Panc1 (cell line): ENCODE results near the gene NR5A1. TPM values are rescaled to one million over a fixed set of nuclear protein-coding genes. Genes with fewer than 3 reads are reported as not detected.

Experiments used
- ATAC-seq: fragments of 200-7000 bp; cut with Tn5 transposase; 2 replicates; pipeline ENCODE4 v1.9.1; 2020; ENCODE audit warnings: mild to moderate bottlenecking, moderate library complexity
- BruUV-seq: library from RNA; stranded (reverse); fragments of 400-500 nt; replicated peaks from 2 replicates; lab custom pipeline; 2021; lab: Mats Ljungman, UMichigan
- CTCF ChIA-PET: fragments of 300-600 bp; sonication (Branson Sonifier 250); formaldehyde crosslinking; loops from one replicate; lab custom pipeline; 2022; ENCODE audit warnings: antibody characterized with exemption; lab: Charles Lee
- POLR2A ChIA-PET: fragments of 300-600 bp; sonication (Branson Sonifier 250); formaldehyde crosslinking; loops from one replicate; lab custom pipeline; 2022; ENCODE audit warnings: antibody characterized with exemption; lab: Charles Lee
- DNase-seq: peaks from one replicate; pipeline ENCODE4 v3.0.0-alpha.2; 2010; ENCODE audit warnings: low read depth, low spot score
- H3K27ac ChIP-seq: 2 replicates; pipeline ENCODE4 v1.5.1; 2011; ENCODE audit warnings: mild to moderate bottlenecking, low read length, inconsistent platforms
- H3K27me3 ChIP-seq: fragments of 200-500 bp; sonication (Bioruptor generic); 2 replicates; pipeline ENCODE4 v1.6.0; 2014; ENCODE audit warnings: low read length, inconsistent platforms; ENCODE audit not compliant: control insufficient read depth, insufficient read depth
- H3K36me3 ChIP-seq: fragments of 200-500 bp; sonication (Bioruptor generic); 2 replicates; pipeline ENCODE4 v1.5.1; 2014; ENCODE audit warnings: inconsistent platforms, mild to moderate bottlenecking, low read length, moderate library complexity; ENCODE audit not compliant: control insufficient read depth, insufficient read depth
- H3K4me1 ChIP-seq: 2 replicates; pipeline ENCODE4 v1.5.1; 2011; ENCODE audit warnings: inconsistent platforms, mild to moderate bottlenecking, low read length, moderate library complexity; ENCODE audit not compliant: control insufficient read depth, insufficient read depth
- H3K4me3 ChIP-seq, 2 experiments: 2 replicates each; pipeline ENCODE4 v1.5.1; 2011 to 2012; ENCODE audit warnings: low read depth in 2 of 2, low read length in 2 of 2, mild to moderate bottlenecking in 2 of 2, inconsistent platforms in 1 of 2, moderate library complexity in 1 of 2
- H3K9me3 ChIP-seq: fragments of 200-500 bp; sonication (Bioruptor generic); 2 replicates; pipeline ENCODE4 v1.5.1; 2014; ENCODE audit warnings: low read depth, mild to moderate bottlenecking, inconsistent platforms, low read length, moderate library complexity; ENCODE audit not compliant: control insufficient read depth, insufficient read depth
- POLR2AphosphoS5 ChIP-seq: IDR thresholded peaks from 2 replicates; pipeline ENCODE4 v1.6.1; 2012; ENCODE audit warnings: mild to moderate bottlenecking, low read depth, low read length, moderate library complexity
- SIN3A ChIP-seq: IDR thresholded peaks from 2 replicates; pipeline ENCODE4 v1.6.1; 2012; ENCODE audit warnings: low read depth, mild to moderate bottlenecking, low read length, moderate library complexity, borderline replicate concordance; ENCODE audit not compliant: insufficient read depth
- TCF7L2 ChIP-seq: IDR thresholded peaks from 2 replicates; pipeline ENCODE4 v1.6.1; 2011; ENCODE audit warnings: mild to moderate bottlenecking, low read depth, low read length, inconsistent platforms
- in situ Hi-C: cut with HindIII; loops from 2 replicates; pipeline ENCODE4 v1.10.0; 2016; ENCODE audit warnings: low sequenced_read_pairs, low pct_unique_long_range_greater_than_20kb
- intact Hi-C: fragments of 100-400 bp; cut with micrococcal nuclease; formaldehyde crosslinking; loops from one replicate; pipeline ENCODE4 v1.10.0; 2022; ENCODE audit not compliant: unreplicated experiment
- total RNA-seq: library from RNA; stranded (reverse); gene quantifications from one replicate; pipeline ENCODE4 v1.2.1, GENCODE V29; 2021; ENCODE audit not compliant: unreplicated experiment
- TF ChIP-seq, protein P1 (sequence below), 2 experiments: IDR thresholded peaks; 2 replicates each; pipeline ENCODE4 v1.6.1; 2011 to 2012; ENCODE audit warnings: low read depth in 2 of 2, control low read depth in 1 of 2, low read length in 1 of 2, mild to moderate bottlenecking in 1 of 2, moderate library complexity in 1 of 2; ENCODE audit not compliant: insufficient read depth in 1 of 2
- TF ChIP-seq, protein P2 (sequence below): fragments of 450-650 bp; IDR thresholded peaks from 2 replicates; pipeline ENCODE4 v1.5.1; 2017; ENCODE audit warnings: mild to moderate bottlenecking

The NR5A1 gene
- total RNA-seq, 1 experiment from 2014 or later: 2.5 TPM

- TF ChIP-seq, protein P1, sequence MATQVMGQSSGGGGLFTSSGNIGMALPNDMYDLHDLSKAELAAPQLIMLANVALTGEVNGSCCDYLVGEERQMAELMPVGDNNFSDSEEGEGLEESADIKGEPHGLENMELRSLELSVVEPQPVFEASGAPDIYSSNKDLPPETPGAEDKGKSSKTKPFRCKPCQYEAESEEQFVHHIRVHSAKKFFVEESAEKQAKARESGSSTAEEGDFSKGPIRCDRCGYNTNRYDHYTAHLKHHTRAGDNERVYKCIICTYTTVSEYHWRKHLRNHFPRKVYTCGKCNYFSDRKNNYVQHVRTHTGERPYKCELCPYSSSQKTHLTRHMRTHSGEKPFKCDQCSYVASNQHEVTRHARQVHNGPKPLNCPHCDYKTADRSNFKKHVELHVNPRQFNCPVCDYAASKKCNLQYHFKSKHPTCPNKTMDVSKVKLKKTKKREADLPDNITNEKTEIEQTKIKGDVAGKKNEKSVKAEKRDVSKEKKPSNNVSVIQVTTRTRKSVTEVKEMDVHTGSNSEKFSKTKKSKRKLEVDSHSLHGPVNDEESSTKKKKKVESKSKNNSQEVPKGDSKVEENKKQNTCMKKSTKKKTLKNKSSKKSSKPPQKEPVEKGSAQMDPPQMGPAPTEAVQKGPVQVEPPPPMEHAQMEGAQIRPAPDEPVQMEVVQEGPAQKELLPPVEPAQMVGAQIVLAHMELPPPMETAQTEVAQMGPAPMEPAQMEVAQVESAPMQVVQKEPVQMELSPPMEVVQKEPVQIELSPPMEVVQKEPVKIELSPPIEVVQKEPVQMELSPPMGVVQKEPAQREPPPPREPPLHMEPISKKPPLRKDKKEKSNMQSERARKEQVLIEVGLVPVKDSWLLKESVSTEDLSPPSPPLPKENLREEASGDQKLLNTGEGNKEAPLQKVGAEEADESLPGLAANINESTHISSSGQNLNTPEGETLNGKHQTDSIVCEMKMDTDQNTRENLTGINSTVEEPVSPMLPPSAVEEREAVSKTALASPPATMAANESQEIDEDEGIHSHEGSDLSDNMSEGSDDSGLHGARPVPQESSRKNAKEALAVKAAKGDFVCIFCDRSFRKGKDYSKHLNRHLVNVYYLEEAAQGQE (IDR thresholded peaks at IDR 0.05; ENCODE audit: insufficient read depth in 1 of 2, low read depth in 2 of 2, low read length in 1 of 2): no peak
- TF ChIP-seq TCF7L2: no peak
- TF ChIP-seq, protein P2, sequence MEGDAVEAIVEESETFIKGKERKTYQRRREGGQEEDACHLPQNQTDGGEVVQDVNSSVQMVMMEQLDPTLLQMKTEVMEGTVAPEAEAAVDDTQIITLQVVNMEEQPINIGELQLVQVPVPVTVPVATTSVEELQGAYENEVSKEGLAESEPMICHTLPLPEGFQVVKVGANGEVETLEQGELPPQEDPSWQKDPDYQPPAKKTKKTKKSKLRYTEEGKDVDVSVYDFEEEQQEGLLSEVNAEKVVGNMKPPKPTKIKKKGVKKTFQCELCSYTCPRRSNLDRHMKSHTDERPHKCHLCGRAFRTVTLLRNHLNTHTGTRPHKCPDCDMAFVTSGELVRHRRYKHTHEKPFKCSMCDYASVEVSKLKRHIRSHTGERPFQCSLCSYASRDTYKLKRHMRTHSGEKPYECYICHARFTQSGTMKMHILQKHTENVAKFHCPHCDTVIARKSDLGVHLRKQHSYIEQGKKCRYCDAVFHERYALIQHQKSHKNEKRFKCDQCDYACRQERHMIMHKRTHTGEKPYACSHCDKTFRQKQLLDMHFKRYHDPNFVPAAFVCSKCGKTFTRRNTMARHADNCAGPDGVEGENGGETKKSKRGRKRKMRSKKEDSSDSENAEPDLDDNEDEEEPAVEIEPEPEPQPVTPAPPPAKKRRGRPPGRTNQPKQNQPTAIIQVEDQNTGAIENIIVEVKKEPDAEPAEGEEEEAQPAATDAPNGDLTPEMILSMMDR: no peak
- no peak for TF ChIP-seq SIN3A
- no peak for TF ChIP-seq POLR2AphosphoS5
- POLR2A ChIA-PET: no interaction called here
- peak; percentile 37; the same call in 1 of the 2 replicates for ATAC-seq
These were observed 30.0 kb downstream of the NR5A1 start for GRCh38 chr9:124477211-124477647.

GRCh38 chr9:124475868-124476690, 31.1 kb downstream of the NR5A1 start:
- no peaks in the 10 kb centered on the region for H3K36me3 ChIP-seq
- in situ Hi-C loops: no loop called here
- no peak overlapping the region for H3K27ac ChIP-seq
- TF ChIP-seq TCF7L2 (no peak), SIN3A (no peak), POLR2AphosphoS5 (no peak)
- TF ChIP-seq, protein P2: no peak
- TF ChIP-seq, protein P1 (IDR thresholded peaks at IDR 0.05; ENCODE audit: insufficient read depth in 1 of 2, low read depth in 2 of 2, low read length in 1 of 2): no peak
- intact Hi-C loops: no loop called here
- H3K4me1 ChIP-seq: peaks cover 8% of the 10 kb centered on the region; the same call in 1 of the 2 replicates
- no TSS peak for BruUV-seq
- DNase-seq: no peak
- ChIA-PET POLR2A (no interaction called here), CTCF (no interaction called here)
- H3K27me3 ChIP-seq: no peaks in the 10 kb centered on the region
- no peak for ATAC-seq
- no peaks in the 10 kb centered on the region for H3K9me3 ChIP-seq
- H3K4me3 ChIP-seq: no peak overlapping the region

More at GRCh38 chr9:124477211-124477647, 30.0 kb downstream of the NR5A1 start:
- H3K27me3 ChIP-seq: no peaks in the 10 kb centered on the region
- in situ Hi-C loops (no loop called here), intact Hi-C loops (no loop called here)
- CTCF ChIA-PET: no interaction called here
- H3K4me3 ChIP-seq: peak overlapping the region; percentile 23 to 46
- peaks cover 8% of the 10 kb centered on the region; the same call in 1 of the 2 replicates for H3K4me1 ChIP-seq
- BruUV-seq: no TSS peak
- no peak for DNase-seq
- no peaks in the 10 kb centered on the region for H3K9me3 ChIP-seq
- no peaks in the 10 kb centered on the region for H3K36me3 ChIP-seq
- H3K27ac ChIP-seq: no peak overlapping the region
